HepG2 (cell line): ENCODE measurements around the gene DMGDH. TPM values are rescaled to one million over a fixed set of nuclear protein-coding genes. Genes with fewer than 3 reads are reported as not detected.

Source experiments
- ATAC-seq: fragments of 200-7000 bp; cut with Tn5 transposase; 3 replicates; pipeline ENCODE4 v1.9.1; 2020; ENCODE audit warnings: mild to moderate bottlenecking, moderate library complexity
- BruUV-seq: library from RNA; stranded (reverse); fragments of 400-500 nt; replicated peaks from 2 replicates; lab custom pipeline; 2021; lab: Mats Ljungman, UMichigan
- CTCF ChIA-PET: fragments of 300-600 bp; formaldehyde crosslinking; extraction: SDS; loops from one replicate; lab custom pipeline; 2021; ENCODE audit warnings: low total read pairs, inconsistent platforms, low intra/inter-chr PET ratio; lab: Yijun Ruan, JAX
- POLR2A ChIA-PET: fragments of 350-600 bp; sonication (Branson Sonifier 250); formaldehyde crosslinking; loops from one replicate; lab custom pipeline; 2020; ENCODE audit warnings: antibody characterized with exemption, inconsistent platforms; lab: Yijun Ruan, JAX
- DNase-seq: peaks from one replicate; pipeline ENCODE4 v3.0.0-alpha.2; 2015; ENCODE audit warnings: low spot score
- FAIRE-seq: peaks from 3 replicates; lab custom pipeline; 2011; peaks lifted over from hg19 to GRCh38; lab: Jason Lieb, UNC
- H2AFZ ChIP-seq: one replicate; pipeline ENCODE4 v1.6.1; 2011; ENCODE audit warnings: low read length, inconsistent platforms
- H3K27ac ChIP-seq: fragments of 300-600 bp; 3 replicates; pipeline ENCODE4 v1.8.0; 2011; ENCODE audit warnings: mixed run types, mild to moderate bottlenecking, mixed read lengths, low read length, inconsistent platforms; ENCODE audit not compliant: insufficient read depth; ENCODE audit errors: extremely low read length
- H3K27me3 ChIP-seq, 2 experiments: fragments of 200-600 bp in 1 of 2; 2 replicates in 1 of 2; 3 replicates in 1 of 2; pipeline versions ENCODE4 v1.6.0 to v1.8.0; 2011; ENCODE audit warnings: low read length in 2 of 2, mild to moderate bottlenecking in 2 of 2, moderate library complexity in 2 of 2, inconsistent platforms in 1 of 2; ENCODE audit not compliant: insufficient read depth in 2 of 2, control insufficient read depth in 1 of 2
- H3K36me3 ChIP-seq, 2 experiments: fragments of 200-600 bp in 1 of 2; replicated peaks in 1 of 2; 2 replicates in 1 of 2; 3 replicates in 1 of 2; pipeline versions ENCODE4 v1.5.1 to v1.8.0; 2011; ENCODE audit warnings: low read length in 2 of 2, inconsistent platforms in 1 of 2; ENCODE audit not compliant: insufficient read depth in 2 of 2, control insufficient read depth in 1 of 2
- H3K4me1 ChIP-seq: 2 replicates; pipeline ENCODE4 v1.5.1; 2012; ENCODE audit warnings: low read length, inconsistent platforms; ENCODE audit not compliant: insufficient read depth
- H3K4me2 ChIP-seq: 2 replicates; pipeline ENCODE4 v1.6.0; 2011; ENCODE audit warnings: low read depth, low read length, inconsistent platforms
- H3K4me3 ChIP-seq, 3 experiments: fragments of 200-600 bp in 1 of 3; sonication (generic), shearing (Covaris generic) in 1 of 3; replicated peaks in 1 of 3; 2 replicates each; pipeline ENCODE4 v1.5.1; 2011 to 2016; ENCODE audit warnings: low read length in 3 of 3, inconsistent platforms in 2 of 3, low read depth in 2 of 3, mild to moderate bottlenecking in 2 of 3, control low read depth in 1 of 3, mixed read lengths in 1 of 3; ENCODE audit not compliant: insufficient read depth in 1 of 3
- H3K79me2 ChIP-seq: one replicate; pipeline ENCODE4 v1.6.1; 2011; ENCODE audit warnings: low read length, inconsistent platforms; ENCODE audit not compliant: insufficient read depth
- H3K9ac ChIP-seq: 2 replicates; pipeline ENCODE4 v1.6.0; 2011; ENCODE audit warnings: mild to moderate bottlenecking, low read depth, low read length, inconsistent platforms; ENCODE audit not compliant: insufficient read depth
- H3K9me3 ChIP-seq: 2 replicates; pipeline ENCODE4 v1.5.1; 2012; ENCODE audit warnings: mild to moderate bottlenecking, low read length
- H4K20me1 ChIP-seq: 2 replicates; pipeline ENCODE4 v1.6.0; 2011; ENCODE audit warnings: inconsistent platforms, mild to moderate bottlenecking, low read length, moderate library complexity; ENCODE audit not compliant: insufficient read depth
- KDM5A ChIP-seq: fragments of 200-600 bp; sonication (generic); IDR thresholded peaks from 2 replicates; pipeline ENCODE4 v1.7.0; 2018; ENCODE audit warnings: antibody characterized with exemption, mild to moderate bottlenecking, low read length, borderline replicate concordance
- POLR2A ChIP-seq, 2 experiments: IDR thresholded peaks; 2 replicates each; pipeline ENCODE4 v1.6.1; 2011; ENCODE audit warnings: low read depth in 2 of 2, low read length in 2 of 2, mild to moderate bottlenecking in 1 of 2, moderate library complexity in 1 of 2; ENCODE audit not compliant: insufficient read depth in 1 of 2
- ZBTB40 ChIP-seq, 2 experiments: fragments of 450-650 bp in 1 of 2; sonication (generic) in 1 of 2; formaldehyde crosslinking in 1 of 2; IDR thresholded peaks; 2 replicates each; pipeline versions ENCODE4 v1.6.1 to v1.8.0; 2016 to 2022; ENCODE audit warnings: antibody characterized with exemption in 1 of 2, mild to moderate bottlenecking in 1 of 2, missing genetic modification reagents in 1 of 2
- ZNF317 ChIP-seq: sonication (generic); formaldehyde crosslinking; IDR thresholded peaks from 2 replicates; pipeline ENCODE4 v1.5.0; 2020; ENCODE audit warnings: mild to moderate bottlenecking, missing genetic modification reagents
- WGBS: methylation state at CpG from one replicate; pipeline ENCODE4 v1.1.6; 2017; ENCODE audit warnings: low lambda C conversion rate; 5-methylcytosine and 5-hydroxymethylcytosine counted together
- in situ Hi-C: cut with HindIII; loops from 2 replicates; pipeline ENCODE4 v1.10.0; 2017; ENCODE audit warnings: low pct_unique_long_range_greater_than_20kb; ENCODE audit not compliant: extremely low pct_ligation_motif_present
- intact Hi-C: fragments of 100-400 bp; cut with micrococcal nuclease; formaldehyde crosslinking; loops from one replicate; pipeline ENCODE4 v1.10.0; 2022; ENCODE audit not compliant: unreplicated experiment
- polyA plus RNA-seq, 8 experiments: library from polyadenylated mRNA; depleted of rRNA in 3 of 8; stranded (reverse) in 7 of 8; unstranded in 1 of 8; fragments of >200 nt; fragmentation: Illumina TruSeq in 4 of 8; extraction: Trizol in 4 of 8; gene quantifications; 2 replicates each; pipeline versions ENCODE4 v1.2.1 to v1.2.3, GENCODE V29; 2011 to 2016; ENCODE audit warnings: low read depth in 4 of 8, missing spikeins in 1 of 8, mixed read lengths in 1 of 8; ENCODE audit not compliant: insufficient read depth in 1 of 8
- total RNA-seq, 5 experiments: library from RNA; depleted of rRNA; stranded (reverse); fragments of >200 nt; fragmentation: Illumina TruSeq; extraction: Trizol; gene quantifications; 2 replicates each; pipeline ENCODE4 v1.2.3, GENCODE V29; 2016; ENCODE audit warnings: low read depth in 1 of 5

The DMGDH gene
- total and polyA plus RNA-seq, 2 of the 13 experiments (the other 11 are each of a cell fraction or from before 2014, with no cell fraction given): 3.6 to 7.9 TPM

- H3K4me3 ChIP-seq: peak overlapping the region; percentile 18 to 57 (median 43); a peak in 5 of 6 replicates
- H3K36me3 ChIP-seq: no peaks in the 10 kb centered on the region
- no peaks in the 10 kb centered on the region for H4K20me1 ChIP-seq
- POLR2A ChIA-PET: no interaction called here
- DNase-seq: peak; percentile 10
- H3K9ac ChIP-seq: peak overlapping the region; percentile 68
- no peak overlapping the region for H2AFZ ChIP-seq
- H3K79me2 ChIP-seq: no peaks in the 10 kb centered on the region
- ATAC-seq: no peak; the same call in 2 of the 3 replicates
- H3K4me1 ChIP-seq: peaks cover 29% of the 10 kb centered on the region
- intact Hi-C loops: loop anchor here (2.0 kb wide), 1 partner anchor 37 kb away; the partner anchor contains the start of genes BHMT2 and DMGDH
- no TSS peak for BruUV-seq
- in situ Hi-C loops: no loop called here
- H3K27ac ChIP-seq: peak overlapping the region; percentile 95
- H3K9me3 ChIP-seq: no peaks in the 10 kb centered on the region
- WGBS: 25% methylated on average over 1 of the region's 1 CpG
- no peaks in the 10 kb centered on the region for H3K27me3 ChIP-seq
- no peak for FAIRE-seq
- CTCF ChIA-PET: no interaction called here
- H3K4me2 ChIP-seq: peak overlapping the region; percentile 76
- TF ChIP-seq KDM5A: peak; percentile 11; the same call in 1 of the 2 replicates
- TF ChIP-seq ZNF317 (CRISPR knock-in tag): 0 out of 2 replicates have a peak, but pooled peaks have one; percentile 39
- no peak for TF ChIP-seq ZBTB40 (IDR thresholded peaks at IDR 0.05)
- no peak for TF ChIP-seq ZBTB40 (CRISPR knock-in tag; IDR thresholded peaks at IDR 0.05)
- TF ChIP-seq POLR2A (IDR thresholded peaks at IDR 0.05; ENCODE audit: insufficient read depth in 1 of 2, low read depth in 2 of 2, low read length in 2 of 2): 0 out of 4 replicates have a peak, but pooled peaks of 1 of the 2 experiments have one; percentile 15
- TF ChIP-seq, all 625 proteins: peak for 3
These were observed 38.0 kb downstream of the DMGDH start for GRCh38 chr5:79031485-79031867.
